Astrocyte (in vitro differentiated cells and primary cell): ENCODE measurements around the gene MAPKAP1. TPM values are rescaled to one million over a fixed set of nuclear protein-coding genes. Genes with fewer than 3 reads are reported as not detected.

ENCODE experiments used
- DNase-seq: peaks from one replicate; pipeline ENCODE4 v3.0.0-alpha.2; 2010; ENCODE audit warnings: low read depth
- FAIRE-seq: peaks from 2 replicates; lab custom pipeline; 2011; peaks lifted over from hg19 to GRCh38; lab: Jason Lieb, UNC
- H2AFZ ChIP-seq: 2 replicates; pipeline ENCODE4 v1.6.0; 2012; ENCODE audit warnings: low read depth, low read length, inconsistent platforms
- H3K27ac ChIP-seq: 2 replicates; pipeline ENCODE4 v1.5.1; 2011; ENCODE audit warnings: low read depth, low read length, inconsistent platforms
- H3K27me3 ChIP-seq: 2 replicates; pipeline ENCODE4 v1.6.0; 2011; ENCODE audit warnings: low read length, inconsistent platforms; ENCODE audit not compliant: insufficient read depth
- H3K36me3 ChIP-seq: 2 replicates; pipeline ENCODE4 v1.5.1; 2011; ENCODE audit warnings: low read length, inconsistent platforms; ENCODE audit not compliant: insufficient read depth
- H3K4me1 ChIP-seq: 2 replicates; pipeline ENCODE4 v1.5.1; 2011; ENCODE audit warnings: low read length, inconsistent platforms; ENCODE audit not compliant: insufficient read depth
- H3K4me2 ChIP-seq: 2 replicates; pipeline ENCODE4 v1.6.0; 2012; ENCODE audit warnings: low read length, inconsistent platforms
- H3K4me3 ChIP-seq: 2 replicates; pipeline ENCODE4 v1.5.1; 2011; ENCODE audit warnings: low read depth, mild to moderate bottlenecking, low read length, inconsistent platforms; ENCODE audit not compliant: insufficient read depth
- H3K79me2 ChIP-seq: 2 replicates; pipeline ENCODE4 v1.6.0; 2012; ENCODE audit warnings: mild to moderate bottlenecking, low read length, inconsistent platforms; ENCODE audit not compliant: insufficient read depth
- H3K9ac ChIP-seq: 2 replicates; pipeline ENCODE4 v1.6.0; 2012; ENCODE audit warnings: mild to moderate bottlenecking, low read length, inconsistent platforms
- H3K9me3 ChIP-seq: 2 replicates; pipeline ENCODE4 v1.5.1; 2012; ENCODE audit warnings: low read depth, mild to moderate bottlenecking, low read length, inconsistent platforms; ENCODE audit not compliant: insufficient read depth
- H4K20me1 ChIP-seq: 2 replicates; pipeline ENCODE4 v1.6.0; 2012; ENCODE audit warnings: low read length, inconsistent platforms; ENCODE audit not compliant: insufficient read depth
- H3K27ac Mint-ChIP-seq: one replicate; pipeline ENCODE4 v1.8.0; 2021; ENCODE audit warnings: mild to moderate bottlenecking, mixed read lengths; ENCODE audit not compliant: unreplicated experiment
- H3K27me3 Mint-ChIP-seq: one replicate; pipeline ENCODE4 v1.8.0; 2021; ENCODE audit warnings: low read depth, mixed read lengths; ENCODE audit not compliant: unreplicated experiment
- H3K36me3 Mint-ChIP-seq: one replicate; pipeline ENCODE4 v1.8.0; 2021; ENCODE audit warnings: low read depth, mixed read lengths; ENCODE audit not compliant: unreplicated experiment
- H3K4me1 Mint-ChIP-seq: one replicate; pipeline ENCODE4 v1.8.0; 2021; ENCODE audit warnings: low read depth, mixed read lengths; ENCODE audit not compliant: unreplicated experiment
- H3K4me3 Mint-ChIP-seq: one replicate; pipeline ENCODE4 v1.8.0; 2021; ENCODE audit warnings: mild to moderate bottlenecking, moderate library complexity, mixed read lengths; ENCODE audit not compliant: unreplicated experiment
- H3K9me3 Mint-ChIP-seq: one replicate; pipeline ENCODE4 v1.8.0; 2021; ENCODE audit warnings: mild to moderate bottlenecking, mixed read lengths; ENCODE audit not compliant: unreplicated experiment
- EZH2 ChIP-seq: IDR thresholded peaks from 2 replicates; pipeline ENCODE4 v1.6.1; 2012; ENCODE audit warnings: mild to moderate bottlenecking, low read length, inconsistent platforms; ENCODE audit not compliant: insufficient read depth
- total RNA-seq: library from RNA; stranded (reverse); gene quantifications from 2 replicates; pipeline ENCODE4 v1.2.1, GENCODE V29; 2021
- TF ChIP-seq, protein P1 (sequence below): IDR thresholded peaks from 2 replicates; pipeline ENCODE4 v1.5.1; 2011; ENCODE audit warnings: low read depth, mild to moderate bottlenecking, inconsistent platforms, low read length, moderate library complexity; ENCODE audit not compliant: insufficient read depth

Gene MAPKAP1
- total RNA-seq, 1 donor from 2014 or later, result 109 TPM

- Mint-ChIP-seq H3K36me3 (peaks cover 2% of the 10 kb centered on the region), H3K27me3 (no peaks in the 10 kb centered on the region), H3K27ac (no peak overlapping the region), H3K4me1 (no peaks in the 10 kb centered on the region), H3K4me3 (no peak overlapping the region), H3K9me3 (no peaks in the 10 kb centered on the region)
- H4K20me1 ChIP-seq, result no peaks in the 10 kb centered on the region
- H3K9me3 ChIP-seq, result no peaks in the 10 kb centered on the region
- TF ChIP-seq, protein P1, sequence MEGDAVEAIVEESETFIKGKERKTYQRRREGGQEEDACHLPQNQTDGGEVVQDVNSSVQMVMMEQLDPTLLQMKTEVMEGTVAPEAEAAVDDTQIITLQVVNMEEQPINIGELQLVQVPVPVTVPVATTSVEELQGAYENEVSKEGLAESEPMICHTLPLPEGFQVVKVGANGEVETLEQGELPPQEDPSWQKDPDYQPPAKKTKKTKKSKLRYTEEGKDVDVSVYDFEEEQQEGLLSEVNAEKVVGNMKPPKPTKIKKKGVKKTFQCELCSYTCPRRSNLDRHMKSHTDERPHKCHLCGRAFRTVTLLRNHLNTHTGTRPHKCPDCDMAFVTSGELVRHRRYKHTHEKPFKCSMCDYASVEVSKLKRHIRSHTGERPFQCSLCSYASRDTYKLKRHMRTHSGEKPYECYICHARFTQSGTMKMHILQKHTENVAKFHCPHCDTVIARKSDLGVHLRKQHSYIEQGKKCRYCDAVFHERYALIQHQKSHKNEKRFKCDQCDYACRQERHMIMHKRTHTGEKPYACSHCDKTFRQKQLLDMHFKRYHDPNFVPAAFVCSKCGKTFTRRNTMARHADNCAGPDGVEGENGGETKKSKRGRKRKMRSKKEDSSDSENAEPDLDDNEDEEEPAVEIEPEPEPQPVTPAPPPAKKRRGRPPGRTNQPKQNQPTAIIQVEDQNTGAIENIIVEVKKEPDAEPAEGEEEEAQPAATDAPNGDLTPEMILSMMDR, result no peak
- TF ChIP-seq EZH2, result no peak
- DNase-seq, result no peak
- no peaks in the 10 kb centered on the region for H3K79me2 ChIP-seq
- H3K27ac ChIP-seq, result no peak overlapping the region
- H3K4me2 ChIP-seq, result no peak overlapping the region
- FAIRE-seq, result no peak
- H3K4me1 ChIP-seq, result no peaks in the 10 kb centered on the region
- no peak overlapping the region for H3K4me3 ChIP-seq
- H3K36me3 ChIP-seq, result no peaks in the 10 kb centered on the region
- no peak overlapping the region for H3K9ac ChIP-seq
- H2AFZ ChIP-seq, result no peak overlapping the region
- H3K27me3 ChIP-seq, result no peaks in the 10 kb centered on the region
Measured at GRCh38 chr9:125399165-125399564, 307.8 kb downstream of the MAPKAP1 start.

GRCh38 chr9:125398243-125398642 is 308.8 kb downstream of the MAPKAP1 start:
- peaks cover 2% of the 10 kb centered on the region for H3K36me3 Mint-ChIP-seq
- peaks cover 4% of the 10 kb centered on the region for H3K4me1 ChIP-seq
- no peak for TF ChIP-seq EZH2
- TF ChIP-seq, protein P1, result no peak

DNA sequence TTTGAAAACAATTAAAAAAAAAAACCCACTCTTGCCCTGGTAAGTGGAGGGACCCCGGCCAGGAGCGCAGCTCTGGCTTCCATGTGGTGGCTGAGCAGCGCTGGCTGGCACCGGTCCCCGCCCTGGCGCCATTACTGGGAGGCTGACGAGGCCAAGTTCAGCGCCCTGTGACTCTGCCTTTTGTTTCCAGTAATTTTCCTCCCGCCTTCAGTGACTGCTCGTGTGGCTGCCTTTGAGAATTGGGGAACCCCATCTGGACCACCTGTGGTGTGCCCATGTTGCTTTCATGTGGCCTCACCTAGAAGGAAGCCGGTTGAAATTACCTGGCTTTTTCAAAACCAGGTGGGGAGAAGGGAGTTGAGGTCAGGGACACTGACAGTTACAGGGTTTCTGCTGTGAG is 309.3 kb downstream of the MAPKAP1 start:
- no peak for FAIRE-seq
- H3K4me2 ChIP-seq, result no peak overlapping the region
- H3K79me2 ChIP-seq, result no peaks in the 10 kb centered on the region
- no peak overlapping the region for H3K4me3 ChIP-seq
- no peak overlapping the region for H3K27ac ChIP-seq
- peak overlapping the region; percentile 15 for H2AFZ ChIP-seq
- no peaks in the 10 kb centered on the region for H3K27me3 Mint-ChIP-seq
- H3K36me3 Mint-ChIP-seq, result peaks cover 2% of the 10 kb centered on the region
- H3K4me1 ChIP-seq, result peaks cover 4% of the 10 kb centered on the region
- TF ChIP-seq, protein P1, result no peak
- no peak for TF ChIP-seq EZH2
- H3K36me3 ChIP-seq, result no peaks in the 10 kb centered on the region
- H3K4me3 Mint-ChIP-seq, result no peak overlapping the region
- no peaks in the 10 kb centered on the region for H4K20me1 ChIP-seq
- no peak overlapping the region for H3K27ac Mint-ChIP-seq
- no peaks in the 10 kb centered on the region for H3K27me3 ChIP-seq
- H3K9ac ChIP-seq, result no peak overlapping the region
- H3K9me3 ChIP-seq, result no peaks in the 10 kb centered on the region
- DNase-seq, result no peak
- no peaks in the 10 kb centered on the region for H3K4me1 Mint-ChIP-seq
- no peaks in the 10 kb centered on the region for H3K9me3 Mint-ChIP-seq

More at GRCh38 chr9:125398243-125398642, 308.8 kb downstream of the MAPKAP1 start:
- H3K36me3 ChIP-seq, result no peaks in the 10 kb centered on the region
- no peak overlapping the region for H3K4me3 ChIP-seq
- DNase-seq, result no peak
- H3K9me3 Mint-ChIP-seq, result no peaks in the 10 kb centered on the region
- H3K27ac ChIP-seq, result no peak overlapping the region
- no peak overlapping the region for H2AFZ ChIP-seq
- H3K27me3 Mint-ChIP-seq, result no peaks in the 10 kb centered on the region
- H3K9me3 ChIP-seq, result no peaks in the 10 kb centered on the region
- no peaks in the 10 kb centered on the region for H3K4me1 Mint-ChIP-seq
- no peak overlapping the region for H3K4me3 Mint-ChIP-seq
- no peak overlapping the region for H3K27ac Mint-ChIP-seq
- FAIRE-seq, result no peak
- no peaks in the 10 kb centered on the region for H3K79me2 ChIP-seq
- H3K9ac ChIP-seq, result no peak overlapping the region
- H4K20me1 ChIP-seq, result no peaks in the 10 kb centered on the region
- no peak overlapping the region for H3K4me2 ChIP-seq
- H3K27me3 ChIP-seq, result no peaks in the 10 kb centered on the region
